Nephron progenitor cell (in vitro differentiated cells): ENCODE data around the gene BBS12.

ENCODE experiments used
- DNase-seq: peaks from one replicate; pipeline ENCODE4 v3.0.0; 2021
- H3K27ac Mint-ChIP-seq: 2 replicates; pipeline ENCODE4 v1.8.0; 2021; ENCODE audit warnings: mild to moderate bottlenecking, moderate library complexity, mixed read lengths
- H3K27me3 Mint-ChIP-seq: 2 replicates; pipeline ENCODE4 v1.8.0; 2021; ENCODE audit warnings: mild to moderate bottlenecking, low read depth, mixed read lengths; ENCODE audit not compliant: poor library complexity
- H3K36me3 Mint-ChIP-seq: 2 replicates; pipeline ENCODE4 v1.8.0; 2021; ENCODE audit warnings: low read depth, mixed read lengths
- H3K4me1 Mint-ChIP-seq: 2 replicates; pipeline ENCODE4 v1.8.0; 2021; ENCODE audit warnings: mixed read lengths
- H3K4me3 Mint-ChIP-seq: 2 replicates; pipeline ENCODE4 v1.8.0; 2021; ENCODE audit warnings: mild to moderate bottlenecking, moderate library complexity, mixed read lengths
- H3K9me3 Mint-ChIP-seq: 2 replicates; pipeline ENCODE4 v1.8.0; 2021; ENCODE audit warnings: mild to moderate bottlenecking, moderate library complexity, mixed read lengths
- CTCF ChIP-seq: fragments of 200-600 bp; sonication (generic); IDR thresholded peaks from 2 replicates; pipeline ENCODE4 v1.5.0; 2021; ENCODE audit warnings: antibody characterized with exemption

The BBS12 gene

GRCh38 chr4:122776916-122777315, 44.4 kb downstream of the BBS12 start:
- no peaks in the 10 kb centered on the region for H3K36me3 Mint-ChIP-seq

GRCh38 chr4:122777846-122778673, 45.6 kb downstream of the BBS12 start:
- Mint-ChIP-seq H3K27ac (no peak overlapping the region), H3K36me3 (no peaks in the 10 kb centered on the region), H3K4me1 (peaks cover 8% of the 10 kb centered on the region), H3K9me3 (peaks cover 9% of the 10 kb centered on the region), H3K4me3 (no peak overlapping the region), H3K27me3 (peaks cover 8% of the 10 kb centered on the region)
- no peak for DNase-seq
- TF ChIP-seq CTCF = no peak

More at GRCh38 chr4:122776916-122777315, 44.4 kb downstream of the BBS12 start:
- Mint-ChIP-seq H3K9me3 (peaks cover 9% of the 10 kb centered on the region), H3K4me3 (no peak overlapping the region), H3K4me1 (peaks cover 8% of the 10 kb centered on the region), H3K27ac (no peak overlapping the region), H3K27me3 (peaks cover 8% of the 10 kb centered on the region)
- no peak for TF ChIP-seq CTCF
- DNase-seq = no peak

- Mint-ChIP-seq H3K27me3 (peaks cover 4% of the 10 kb centered on the region), H3K27ac (no peak overlapping the region), H3K36me3 (no peaks in the 10 kb centered on the region), H3K9me3 (peaks cover 14% of the 10 kb centered on the region), H3K4me1 (peaks cover 12% of the 10 kb centered on the region), H3K4me3 (no peak overlapping the region)
- DNase-seq = no peak
- TF ChIP-seq CTCF = no peak
Observed at GRCh38 chr4:122781486-122781885, 49.0 kb downstream of the BBS12 start.

- no peak for TF ChIP-seq CTCF
- peak; percentile 14 for DNase-seq
- Mint-ChIP-seq H3K4me1 (peaks cover 12% of the 10 kb centered on the region), H3K9me3 (peaks cover 14% of the 10 kb centered on the region), H3K27me3 (peaks cover 3% of the 10 kb centered on the region), H3K36me3 (no peaks in the 10 kb centered on the region), H3K4me3 (no peak overlapping the region), H3K27ac (peak overlapping the region; percentile 88)
Observed at GRCh38 chr4:122783301-122784215, 51.1 kb downstream of the BBS12 start.

- Mint-ChIP-seq H3K36me3 (no peaks in the 10 kb centered on the region), H3K27me3 (no peaks in the 10 kb centered on the region), H3K4me3 (no peak overlapping the region), H3K4me1 (peaks cover 12% of the 10 kb centered on the region), H3K27ac (no peak overlapping the region), H3K9me3 (peaks cover 14% of the 10 kb centered on the region)
- no peak for TF ChIP-seq CTCF
- no peak for DNase-seq
Observed at GRCh38 chr4:122784261-122784660, 51.8 kb downstream of the BBS12 start.
